Measurements from ENCODE around the gene TMEM154. TPM values are rescaled to one million over a fixed set of nuclear protein-coding genes. Genes with fewer than 3 reads are reported as not detected.
A peak's percentile ranks its signal among the peaks of the same experiment; 100 is the strongest.

TMEM154 gene
- polyA plus RNA-seq, 3 donors, result 24.7 to 157 (median 117) TPM

DNA sequence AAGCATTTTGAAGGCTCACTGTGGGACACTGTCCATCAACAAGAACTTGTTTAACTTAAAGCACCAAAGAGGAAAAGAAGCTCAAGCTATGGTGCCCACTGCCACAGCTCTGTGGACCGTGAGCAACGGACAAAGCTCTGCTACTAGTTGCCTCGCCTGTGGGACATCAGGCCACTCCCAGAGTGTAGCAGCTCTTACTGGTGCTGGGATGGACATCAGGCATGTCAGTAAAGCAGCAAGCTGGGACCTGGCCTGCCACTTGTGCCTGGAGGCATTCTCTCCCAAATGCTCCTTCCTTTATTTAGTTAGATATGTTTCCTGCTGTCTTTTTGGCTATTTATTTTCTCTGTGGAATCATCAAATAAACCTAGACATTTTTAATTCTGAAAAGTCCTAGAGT, 46.7 kb downstream of the TMEM154 start:
- Histone ChIP-seq H3K9ac (ENCODE audit: insufficient read depth, low read length, poor library complexity, severe bottlenecking) (no peak overlapping the region), H3K4me3 (replicated peaks in 1 of 3; ENCODE audit: low read depth in 2 of 3, low read length in 3 of 3) (no peak overlapping the region), H3K9me3 (replicated peaks in 1 of 2; ENCODE audit: control insufficient read depth in 1 of 2, insufficient read depth in 1 of 2, low read length in 2 of 2) (no peaks in the 10 kb centered on the region), H3K27ac (ENCODE audit: low read depth in 1 of 2, low read length in 2 of 2) (peak overlapping the region in 1 of 2 donors; percentile 95), H4K20me1 (ENCODE audit: insufficient read depth, low read length) (no peaks in the 10 kb centered on the region), H3K79me2 (ENCODE audit: insufficient read depth, low read length) (peaks cover 18% of the 10 kb centered on the region), H3K27me3 (ENCODE audit: control insufficient read depth in 2 of 2, insufficient read depth in 2 of 2, low read length in 2 of 2) (no peaks in the 10 kb centered on the region), H3K4me2 (replicated peaks; ENCODE audit: extremely low read depth, low read length, poor library complexity, severe bottlenecking) (no peak overlapping the region), H3K4me1 (ENCODE audit: control insufficient read depth in 1 of 2, insufficient read depth in 2 of 2, low read length in 2 of 2) (peaks cover 47 to 51% of the 10 kb centered on the region in 2 donors), H3K36me3 (replicated peaks in 1 of 2; ENCODE audit: control insufficient read depth in 1 of 2, insufficient read depth in 2 of 2, low read length in 2 of 2) (peaks cover 36 to 60% of the 10 kb centered on the region in 2 donors), H2AFZ (ENCODE audit: insufficient read depth, low read depth, low read length, poor library complexity, severe bottlenecking) (no peak overlapping the region)
- Mint-ChIP-seq H3K4me3 (no peak overlapping the region), H3K27me3 (ENCODE audit: low read depth in 3 of 3) (peaks cover 0 to 2% (median 0%) of the 10 kb centered on the region in 3 donors), H3K27ac (peak overlapping the region in 2 of 7 donors; percentile 12 to 51), H3K4me1 (peaks cover 44% of the 10 kb centered on the region), H3K36me3 (peaks cover 58 to 75% of the 10 kb centered on the region in 2 donors), H3K9me3 (no peaks in the 10 kb centered on the region)
- TF ChIP-seq, protein P1, sequence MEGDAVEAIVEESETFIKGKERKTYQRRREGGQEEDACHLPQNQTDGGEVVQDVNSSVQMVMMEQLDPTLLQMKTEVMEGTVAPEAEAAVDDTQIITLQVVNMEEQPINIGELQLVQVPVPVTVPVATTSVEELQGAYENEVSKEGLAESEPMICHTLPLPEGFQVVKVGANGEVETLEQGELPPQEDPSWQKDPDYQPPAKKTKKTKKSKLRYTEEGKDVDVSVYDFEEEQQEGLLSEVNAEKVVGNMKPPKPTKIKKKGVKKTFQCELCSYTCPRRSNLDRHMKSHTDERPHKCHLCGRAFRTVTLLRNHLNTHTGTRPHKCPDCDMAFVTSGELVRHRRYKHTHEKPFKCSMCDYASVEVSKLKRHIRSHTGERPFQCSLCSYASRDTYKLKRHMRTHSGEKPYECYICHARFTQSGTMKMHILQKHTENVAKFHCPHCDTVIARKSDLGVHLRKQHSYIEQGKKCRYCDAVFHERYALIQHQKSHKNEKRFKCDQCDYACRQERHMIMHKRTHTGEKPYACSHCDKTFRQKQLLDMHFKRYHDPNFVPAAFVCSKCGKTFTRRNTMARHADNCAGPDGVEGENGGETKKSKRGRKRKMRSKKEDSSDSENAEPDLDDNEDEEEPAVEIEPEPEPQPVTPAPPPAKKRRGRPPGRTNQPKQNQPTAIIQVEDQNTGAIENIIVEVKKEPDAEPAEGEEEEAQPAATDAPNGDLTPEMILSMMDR (IDR thresholded peaks at IDR 0.05), result no peak
- WGBS (ENCODE audit: insufficient coverage), result 74% methylated on average over 3 of the region's 3 CpGs
- no peak for DNase-seq
- intact Hi-C loops (cut with micrococcal nuclease), result no loop called here

DNA sequence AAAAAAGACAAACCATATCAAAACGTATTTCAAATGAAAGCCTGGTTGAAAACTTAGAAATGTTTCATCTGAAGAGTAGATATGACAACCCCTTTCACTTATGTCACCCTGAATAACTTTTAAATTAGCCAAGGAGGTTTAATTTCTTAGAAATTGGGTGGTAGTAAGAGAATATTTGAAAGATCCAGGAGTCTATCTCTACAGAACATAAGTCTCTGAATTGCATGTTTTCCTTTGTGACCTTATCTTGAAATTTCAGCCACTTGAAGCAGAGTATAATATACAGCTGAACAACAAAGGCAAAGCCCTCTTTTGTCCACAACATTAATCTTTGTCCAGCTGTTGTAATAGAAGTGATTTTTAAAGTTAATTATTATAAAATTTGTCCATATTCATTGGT, 49.5 kb downstream of the TMEM154 start:
- Mint-ChIP-seq H3K27ac (no peak overlapping the region), H3K36me3 (peaks cover 60 to 83% of the 10 kb centered on the region in 2 donors), H3K27me3 (ENCODE audit: low read depth in 3 of 3) (peaks cover 0 to 2% (median 2%) of the 10 kb centered on the region in 3 donors), H3K9me3 (no peaks in the 10 kb centered on the region), H3K4me3 (no peak overlapping the region), H3K4me1 (peaks cover 19% of the 10 kb centered on the region)
- Histone ChIP-seq H3K79me2 (ENCODE audit: insufficient read depth, low read length) (peaks cover 11% of the 10 kb centered on the region), H3K4me3 (replicated peaks in 1 of 3; ENCODE audit: low read depth in 2 of 3, low read length in 3 of 3) (no peak overlapping the region), H3K27ac (ENCODE audit: low read depth in 1 of 2, low read length in 2 of 2) (no peak overlapping the region), H3K36me3 (replicated peaks in 1 of 2; ENCODE audit: control insufficient read depth in 1 of 2, insufficient read depth in 2 of 2, low read length in 2 of 2) (peaks cover 58 to 84% of the 10 kb centered on the region in 2 donors), H4K20me1 (ENCODE audit: insufficient read depth, low read length) (no peaks in the 10 kb centered on the region), H3K4me2 (replicated peaks; ENCODE audit: extremely low read depth, low read length, poor library complexity, severe bottlenecking) (no peak overlapping the region), H3K4me1 (ENCODE audit: control insufficient read depth in 1 of 2, insufficient read depth in 2 of 2, low read length in 2 of 2) (peaks cover 23% of the 10 kb centered on the region in 2 donors), H3K9ac (ENCODE audit: insufficient read depth, low read length, poor library complexity, severe bottlenecking) (no peak overlapping the region), H3K9me3 (replicated peaks in 1 of 2; ENCODE audit: control insufficient read depth in 1 of 2, insufficient read depth in 1 of 2, low read length in 2 of 2) (no peaks in the 10 kb centered on the region), H2AFZ (ENCODE audit: insufficient read depth, low read depth, low read length, poor library complexity, severe bottlenecking) (no peak overlapping the region), H3K27me3 (ENCODE audit: control insufficient read depth in 2 of 2, insufficient read depth in 2 of 2, low read length in 2 of 2) (no peaks in the 10 kb centered on the region)
- no peak for DNase-seq
- TF ChIP-seq, protein P1 (IDR thresholded peaks at IDR 0.05), result no peak
- no CpG with 5 or more reads among the region's 1 CpG for WGBS (ENCODE audit: insufficient coverage)
- intact Hi-C loops (cut with micrococcal nuclease), result no loop called here
